MM.1S (cell line): Measurements from ENCODE around the gene HTR1D.

Experiments
- EZH2phosphoT487 ChIP-seq: fragments of 300-600 bp; sonication (generic); IDR thresholded peaks from 2 replicates; pipeline ENCODE4 v1.6.1; 2018; ENCODE audit warnings: antibody characterized with exemption, low read length
- TF ChIP-seq, protein P1 (sequence below): fragments of 300-600 bp; sonication (generic); IDR thresholded peaks from 2 replicates; pipeline ENCODE4 v1.5.1; 2016; ENCODE audit warnings: antibody characterized with exemption, low read length, mixed read lengths

DNA sequence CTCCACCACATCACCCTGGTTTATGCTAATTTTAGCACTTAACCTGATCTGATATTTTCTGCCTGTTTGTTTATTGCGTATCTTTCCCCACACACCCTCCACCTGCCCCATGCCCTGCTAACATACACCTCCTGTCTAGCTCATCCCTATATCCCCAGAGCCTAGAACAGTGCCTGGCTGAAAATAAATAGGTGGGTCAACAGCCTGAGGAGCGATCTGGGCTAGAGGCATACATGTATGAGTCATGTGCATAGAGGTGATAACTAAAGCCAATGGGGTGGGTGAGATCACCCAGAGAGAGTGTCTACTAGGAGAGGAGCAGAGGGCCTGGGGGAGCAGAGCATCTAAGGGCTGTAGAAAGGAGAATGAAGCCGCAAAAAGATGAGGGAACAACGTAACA, 2.7 kb downstream of the HTR1D start:
- TF ChIP-seq, protein P1, sequence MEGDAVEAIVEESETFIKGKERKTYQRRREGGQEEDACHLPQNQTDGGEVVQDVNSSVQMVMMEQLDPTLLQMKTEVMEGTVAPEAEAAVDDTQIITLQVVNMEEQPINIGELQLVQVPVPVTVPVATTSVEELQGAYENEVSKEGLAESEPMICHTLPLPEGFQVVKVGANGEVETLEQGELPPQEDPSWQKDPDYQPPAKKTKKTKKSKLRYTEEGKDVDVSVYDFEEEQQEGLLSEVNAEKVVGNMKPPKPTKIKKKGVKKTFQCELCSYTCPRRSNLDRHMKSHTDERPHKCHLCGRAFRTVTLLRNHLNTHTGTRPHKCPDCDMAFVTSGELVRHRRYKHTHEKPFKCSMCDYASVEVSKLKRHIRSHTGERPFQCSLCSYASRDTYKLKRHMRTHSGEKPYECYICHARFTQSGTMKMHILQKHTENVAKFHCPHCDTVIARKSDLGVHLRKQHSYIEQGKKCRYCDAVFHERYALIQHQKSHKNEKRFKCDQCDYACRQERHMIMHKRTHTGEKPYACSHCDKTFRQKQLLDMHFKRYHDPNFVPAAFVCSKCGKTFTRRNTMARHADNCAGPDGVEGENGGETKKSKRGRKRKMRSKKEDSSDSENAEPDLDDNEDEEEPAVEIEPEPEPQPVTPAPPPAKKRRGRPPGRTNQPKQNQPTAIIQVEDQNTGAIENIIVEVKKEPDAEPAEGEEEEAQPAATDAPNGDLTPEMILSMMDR: no peak
- no peak for TF ChIP-seq EZH2phosphoT487
